GM18498 (cell line): ENCODE data around the gene FBXL7.

Experiments used
- ATAC-seq: cut with Tn5 transposase; IDR thresholded peaks from one replicate; pipeline ENCODE4 v1.9.1; 2021; ENCODE audit warnings: mild to moderate bottlenecking, moderate library complexity; ENCODE audit not compliant: unreplicated experiment

FBXL7 gene

GRCh38 chr5:15575666-15576065 lies 75.7 kb downstream of the FBXL7 start:
- no peak for ATAC-seq

GRCh38 chr5:15577132-15577531 lies 77.2 kb downstream of the FBXL7 start:
- no peak for ATAC-seq

GRCh38 chr5:15577831-15578230 lies 77.9 kb downstream of the FBXL7 start:
- ATAC-seq: no peak

- ATAC-seq: no peak
Measured at GRCh38 chr5:15579193-15579990, 79.4 kb downstream of the FBXL7 start.

GRCh38 chr5:15584528-15584927 lies 84.5 kb downstream of the FBXL7 start:
- ATAC-seq: no peak

GRCh38 chr5:15585128-15585527 lies 85.1 kb downstream of the FBXL7 start:
- no peak for ATAC-seq

GRCh38 chr5:15585841-15586591 lies 86.0 kb downstream of the FBXL7 start:
- ATAC-seq: no peak

- no peak for ATAC-seq
Measured at GRCh38 chr5:15587916-15588315, 87.9 kb downstream of the FBXL7 start.

- no peak for ATAC-seq
Measured at GRCh38 chr5:15592728-15593127, 92.7 kb downstream of the FBXL7 start.

- ATAC-seq: no peak
Measured at GRCh38 chr5:15594977-15595568, 95.1 kb downstream of the FBXL7 start.

- ATAC-seq: no peak
Measured at GRCh38 chr5:15595929-15596328, 95.9 kb downstream of the FBXL7 start.

GRCh38 chr5:15596936-15597335 lies 97.0 kb downstream of the FBXL7 start:
- ATAC-seq: no peak

- no peak for ATAC-seq
Measured at GRCh38 chr5:15597804-15598203, 97.8 kb downstream of the FBXL7 start.

- no peak for ATAC-seq
Measured at GRCh38 chr5:15598294-15598902, 98.4 kb downstream of the FBXL7 start.

GRCh38 chr5:15600035-15600434 lies 100.1 kb downstream of the FBXL7 start:
- ATAC-seq: no peak

GRCh38 chr5:15601274-15601673 lies 101.3 kb downstream of the FBXL7 start:
- no peak for ATAC-seq

- no peak for ATAC-seq
Measured at GRCh38 chr5:15601853-15602252, 101.9 kb downstream of the FBXL7 start.

- no peak for ATAC-seq
Measured at GRCh38 chr5:15604986-15605385, 105.0 kb downstream of the FBXL7 start.

- ATAC-seq: no peak
Measured at GRCh38 chr5:15606197-15606596, 106.2 kb downstream of the FBXL7 start.

GRCh38 chr5:15607076-15607475 lies 107.1 kb downstream of the FBXL7 start:
- no peak for ATAC-seq

- no peak for ATAC-seq
Measured at GRCh38 chr5:15609076-15609725, 109.2 kb downstream of the FBXL7 start.
